Renal pelvis (tissue), 4 donors: ENCODE results near the gene PTPRU. TPM values are rescaled to one million over a fixed set of nuclear protein-coding genes. Genes with fewer than 3 reads are reported as not detected.
"Not testable (repeated sequence)": the region's sequence is repeated elsewhere in the genome, so short reads cannot be mapped to it uniquely, and the experiment has no call there.

Source experiments
- DNase-seq: peaks from one replicate; pipeline ENCODE4 v3.0.0-alpha.2; 2013
- polyA plus RNA-seq, 3 donors: library from polyadenylated mRNA; unstranded; fragments of 120-200 nt; gene quantifications; one replicate each; pipeline ENCODE4 v1.2.1, GENCODE V29; 2013; ENCODE audit not compliant: insufficient read length in 3 of 3

Gene PTPRU
- polyA plus RNA-seq, 3 donors = 15.4 to 19.5 (median 15.7) TPM

GRCh38 chr1:29286194-29286767, 50.0 kb downstream of the PTPRU start:
- DNase-seq = no peak

- DNase-seq = no peak
Measured at GRCh38 chr1:29289493-29289892, 53.2 kb downstream of the PTPRU start.

GRCh38 chr1:29290414-29290985, 54.2 kb downstream of the PTPRU start:
- DNase-seq = no peak

GRCh38 chr1:29291756-29292155, 55.4 kb downstream of the PTPRU start:
- no peak for DNase-seq

GRCh38 chr1:29292344-29292743, 56.0 kb downstream of the PTPRU start:
- no peak for DNase-seq

GRCh38 chr1:29297450-29297849, 61.1 kb downstream of the PTPRU start:
- no peak for DNase-seq

- DNase-seq = no peak
Measured at GRCh38 chr1:29298246-29298645, 61.9 kb downstream of the PTPRU start.

GRCh38 chr1:29299446-29299845, 63.1 kb downstream of the PTPRU start:
- no peak for DNase-seq

- not testable (repeated sequence) for DNase-seq
Measured at GRCh38 chr1:29301732-29302131, 65.4 kb downstream of the PTPRU start.

GRCh38 chr1:29303201-29304024, 67.1 kb downstream of the PTPRU start:
- no peak for DNase-seq

- no peak for DNase-seq
Measured at GRCh38 chr1:29304025-29304684, 67.8 kb downstream of the PTPRU start.

GRCh38 chr1:29305943-29306342, 69.6 kb downstream of the PTPRU start:
- DNase-seq = no peak

GRCh38 chr1:29306471-29307140, 70.3 kb downstream of the PTPRU start:
- no peak for DNase-seq

GRCh38 chr1:29309075-29309474, 72.8 kb downstream of the PTPRU start:
- no peak for DNase-seq

- no peak for DNase-seq
Measured at GRCh38 chr1:29309621-29310020, 73.3 kb downstream of the PTPRU start.

- DNase-seq = no peak
Measured at GRCh38 chr1:29310616-29311180, 74.4 kb downstream of the PTPRU start.

- DNase-seq = no peak
Measured at GRCh38 chr1:29311352-29312030, 75.2 kb downstream of the PTPRU start.

GRCh38 chr1:29312469-29313461, 76.4 kb downstream of the PTPRU start:
- DNase-seq = no peak

GRCh38 chr1:29314685-29315084, 78.4 kb downstream of the PTPRU start:
- not testable (repeated sequence) for DNase-seq

GRCh38 chr1:29315262-29315661, 78.9 kb downstream of the PTPRU start:
- DNase-seq = no peak
